Esophagus muscularis mucosa (tissue), 4 donors: ENCODE data around the gene OTX1.
"Not testable (repeated sequence)": the region's sequence is repeated elsewhere in the genome, so short reads cannot be mapped to it uniquely, and the experiment has no call there.

Experiments used
- EP300 ChIP-seq: sonication (generic); formaldehyde crosslinking; IDR thresholded peaks from one replicate; pipeline ENCODE4 v1.6.1; 2017; ENCODE audit warnings: antibody characterized with exemption
- POLR2A ChIP-seq: fragments of 450-650 bp; IDR thresholded peaks from one replicate; pipeline ENCODE4 v1.6.1; 2017; ENCODE audit warnings: antibody characterized with exemption, moderate library complexity, mild to moderate bottlenecking, low read depth
- TF ChIP-seq, protein P1 (sequence below), 3 experiments: fragments of 200-600 bp in 2 of 3; fragments of 450-650 bp in 1 of 3; sonication (generic) in 2 of 3; IDR thresholded peaks; one replicate each; pipeline ENCODE4 v1.5.1; 2017 to 2019; ENCODE audit warnings: antibody characterized with exemption in 3 of 3, mild to moderate bottlenecking in 2 of 3, moderate library complexity in 1 of 3

DNA sequence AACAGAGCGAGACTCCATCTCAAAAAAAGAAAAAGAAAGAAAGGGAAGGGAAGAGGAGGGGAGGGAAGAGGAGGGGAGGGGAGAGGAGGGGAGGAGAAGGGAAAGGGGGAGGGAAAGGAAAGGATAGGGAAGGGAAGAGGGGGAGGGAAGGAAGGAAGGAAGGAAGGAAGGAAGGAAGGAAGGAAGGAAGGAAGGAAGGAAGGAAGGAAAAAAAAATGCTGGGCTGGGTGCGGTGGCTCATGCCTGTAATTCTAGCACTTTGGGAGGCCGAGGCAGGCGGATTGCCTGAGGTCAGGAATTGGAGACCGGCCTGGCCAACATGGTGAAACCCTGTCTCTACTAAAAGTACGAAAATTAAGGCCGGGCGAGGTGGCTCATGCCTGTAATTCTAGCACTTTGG lies 30.9 kb upstream of the OTX1 start:
- TF ChIP-seq, protein P1, sequence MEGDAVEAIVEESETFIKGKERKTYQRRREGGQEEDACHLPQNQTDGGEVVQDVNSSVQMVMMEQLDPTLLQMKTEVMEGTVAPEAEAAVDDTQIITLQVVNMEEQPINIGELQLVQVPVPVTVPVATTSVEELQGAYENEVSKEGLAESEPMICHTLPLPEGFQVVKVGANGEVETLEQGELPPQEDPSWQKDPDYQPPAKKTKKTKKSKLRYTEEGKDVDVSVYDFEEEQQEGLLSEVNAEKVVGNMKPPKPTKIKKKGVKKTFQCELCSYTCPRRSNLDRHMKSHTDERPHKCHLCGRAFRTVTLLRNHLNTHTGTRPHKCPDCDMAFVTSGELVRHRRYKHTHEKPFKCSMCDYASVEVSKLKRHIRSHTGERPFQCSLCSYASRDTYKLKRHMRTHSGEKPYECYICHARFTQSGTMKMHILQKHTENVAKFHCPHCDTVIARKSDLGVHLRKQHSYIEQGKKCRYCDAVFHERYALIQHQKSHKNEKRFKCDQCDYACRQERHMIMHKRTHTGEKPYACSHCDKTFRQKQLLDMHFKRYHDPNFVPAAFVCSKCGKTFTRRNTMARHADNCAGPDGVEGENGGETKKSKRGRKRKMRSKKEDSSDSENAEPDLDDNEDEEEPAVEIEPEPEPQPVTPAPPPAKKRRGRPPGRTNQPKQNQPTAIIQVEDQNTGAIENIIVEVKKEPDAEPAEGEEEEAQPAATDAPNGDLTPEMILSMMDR (IDR thresholded peaks at IDR 0.05) = not testable (repeated sequence)
- not testable (repeated sequence) for TF ChIP-seq POLR2A, EP300
